Gastrocnemius medialis (tissue), 4 donors: ENCODE data around the gene MAPK8. TPM values are rescaled to one million over a fixed set of nuclear protein-coding genes. Genes with fewer than 3 reads are reported as not detected.

Experiments
- ATAC-seq, 2 donors: fragments of 150-250 bp; one replicate each; pipeline ENCODE4 v1.9.1; 2016
- DNase-seq, 2 donors: peaks; one replicate each; pipeline ENCODE4 v3.0.0-alpha.2; 2019
- H3K27ac ChIP-seq, 4 donors: fragments of 200-600 bp; sonication (generic); 1 replicate in 1 of 4; 2 replicates in 3 of 4; pipeline ENCODE4 v1.5.1; 2016 to 2018; ENCODE audit warnings: mild to moderate bottlenecking in 2 of 4, moderate library complexity in 1 of 4
- H3K27me3 ChIP-seq, 3 donors: fragments of 200-600 bp; sonication (generic) in 2 of 3; 1 replicate in 1 of 3; 2 replicates in 2 of 3; pipeline versions ENCODE4 v1.5.1 to v1.6.0; 2016 to 2019; ENCODE audit warnings: mild to moderate bottlenecking in 1 of 3, moderate library complexity in 1 of 3
- H3K36me3 ChIP-seq, 2 donors: fragments of 200-600 bp; sonication (generic) in 1 of 2; one replicate each; pipeline ENCODE4 v1.5.1; 2017 to 2018
- H3K4me1 ChIP-seq, 2 donors: fragments of 200-600 bp; sonication (generic) in 1 of 2; one replicate each; pipeline ENCODE4 v1.5.1; 2016 to 2017; ENCODE audit warnings: mild to moderate bottlenecking in 2 of 2
- H3K4me3 ChIP-seq, 4 donors: fragments of 200-600 bp; sonication (generic) in 3 of 4; 1 replicate in 1 of 4; 2 replicates in 3 of 4; pipeline ENCODE4 v1.5.1; 2016 to 2019; ENCODE audit warnings: mild to moderate bottlenecking in 2 of 4
- H3K9me3 ChIP-seq, 3 donors: fragments of 200-600 bp; sonication (generic) in 2 of 3; 1 replicate in 1 of 3; 2 replicates in 2 of 3; pipeline ENCODE4 v1.5.1; 2016 to 2019
- POLR2A ChIP-seq, 2 donors: fragments of 450-650 bp; IDR thresholded peaks; one replicate each; pipeline ENCODE4 v1.6.1; 2017; ENCODE audit warnings: antibody characterized with exemption in 2 of 2, mild to moderate bottlenecking in 2 of 2, moderate library complexity in 2 of 2
- in situ Hi-C, 4 donors: fragments of 200-750 bp; cut with MboI; loops; one replicate each; pipeline versions ENCODE4 v1.15.0 to v1.8.0; 2017; ENCODE audit warnings: low sequenced_read_pairs in 4 of 4
- intact Hi-C: fragments of 100-400 bp; cut with DNase I; formaldehyde crosslinking; loops from one replicate; pipeline ENCODE4 v1.15.1; 2023; ENCODE audit warnings: low total_unique reads
- total RNA-seq, 4 donors: library from RNA; depleted of rRNA; stranded (reverse); fragments of >200 nt; gene quantifications; one replicate each; pipeline versions ENCODE4 v1.1.0 to v1.2.3, GENCODE V29; 2016
- TF ChIP-seq, protein P1 (sequence below), 5 experiments: fragments of 450-650 bp in 3 of 5; fragments of 200-600 bp in 2 of 5; sonication (generic) in 2 of 5; IDR thresholded peaks in 4 of 5; conservative IDR thresholded peaks in 1 of 5; 1 replicate in 4 of 5; 2 replicates in 1 of 5; pipeline ENCODE4 v1.5.1; 2016 to 2019; ENCODE audit warnings: antibody characterized with exemption in 5 of 5, mild to moderate bottlenecking in 3 of 5, moderate library complexity in 3 of 5

The MAPK8 gene
- total RNA-seq, 4 donors from 2014 or later = 25.6 to 52.1 (median 35.4) TPM

DNA sequence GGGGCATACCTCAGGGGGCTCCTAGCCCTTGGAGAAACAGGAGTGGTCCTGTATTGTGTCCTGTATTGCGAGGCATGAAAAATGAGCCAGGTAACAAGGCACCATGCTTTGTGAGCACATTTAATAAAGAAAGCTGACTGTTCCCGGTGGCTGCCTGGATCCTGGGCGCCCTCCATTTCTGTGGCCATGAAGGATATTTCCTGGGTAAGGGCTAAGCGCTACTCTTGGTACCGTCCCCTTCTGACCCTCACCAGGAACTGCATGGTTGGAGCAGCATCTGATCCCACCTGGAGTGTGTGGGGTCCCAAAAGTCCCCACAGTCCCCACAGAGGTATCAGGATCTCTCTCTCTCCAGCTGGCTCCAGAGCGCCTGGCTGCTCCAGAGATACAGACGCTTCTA is 139.5 kb downstream of the MAPK8 start:
- in situ Hi-C loops = no loop called here
- ATAC-seq (no peak), DNase-seq (no peak)
- H3K36me3 ChIP-seq = no peaks in the 10 kb centered on the region
- TF ChIP-seq, protein P1, sequence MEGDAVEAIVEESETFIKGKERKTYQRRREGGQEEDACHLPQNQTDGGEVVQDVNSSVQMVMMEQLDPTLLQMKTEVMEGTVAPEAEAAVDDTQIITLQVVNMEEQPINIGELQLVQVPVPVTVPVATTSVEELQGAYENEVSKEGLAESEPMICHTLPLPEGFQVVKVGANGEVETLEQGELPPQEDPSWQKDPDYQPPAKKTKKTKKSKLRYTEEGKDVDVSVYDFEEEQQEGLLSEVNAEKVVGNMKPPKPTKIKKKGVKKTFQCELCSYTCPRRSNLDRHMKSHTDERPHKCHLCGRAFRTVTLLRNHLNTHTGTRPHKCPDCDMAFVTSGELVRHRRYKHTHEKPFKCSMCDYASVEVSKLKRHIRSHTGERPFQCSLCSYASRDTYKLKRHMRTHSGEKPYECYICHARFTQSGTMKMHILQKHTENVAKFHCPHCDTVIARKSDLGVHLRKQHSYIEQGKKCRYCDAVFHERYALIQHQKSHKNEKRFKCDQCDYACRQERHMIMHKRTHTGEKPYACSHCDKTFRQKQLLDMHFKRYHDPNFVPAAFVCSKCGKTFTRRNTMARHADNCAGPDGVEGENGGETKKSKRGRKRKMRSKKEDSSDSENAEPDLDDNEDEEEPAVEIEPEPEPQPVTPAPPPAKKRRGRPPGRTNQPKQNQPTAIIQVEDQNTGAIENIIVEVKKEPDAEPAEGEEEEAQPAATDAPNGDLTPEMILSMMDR (IDR thresholded peaks at IDR 0.05 in 4 of 5, conservative IDR thresholded peaks at IDR 0.05 in 1 of 5) = no peak
- no peak for TF ChIP-seq POLR2A (IDR thresholded peaks at IDR 0.05)
- no peaks in the 10 kb centered on the region for H3K4me1 ChIP-seq
- H3K9me3 ChIP-seq = no peaks in the 10 kb centered on the region
- H3K27me3 ChIP-seq = no peaks in the 10 kb centered on the region
- intact Hi-C loops = no loop called here
- no peak overlapping the region for H3K27ac ChIP-seq
- H3K4me3 ChIP-seq = no peak overlapping the region

DNA sequence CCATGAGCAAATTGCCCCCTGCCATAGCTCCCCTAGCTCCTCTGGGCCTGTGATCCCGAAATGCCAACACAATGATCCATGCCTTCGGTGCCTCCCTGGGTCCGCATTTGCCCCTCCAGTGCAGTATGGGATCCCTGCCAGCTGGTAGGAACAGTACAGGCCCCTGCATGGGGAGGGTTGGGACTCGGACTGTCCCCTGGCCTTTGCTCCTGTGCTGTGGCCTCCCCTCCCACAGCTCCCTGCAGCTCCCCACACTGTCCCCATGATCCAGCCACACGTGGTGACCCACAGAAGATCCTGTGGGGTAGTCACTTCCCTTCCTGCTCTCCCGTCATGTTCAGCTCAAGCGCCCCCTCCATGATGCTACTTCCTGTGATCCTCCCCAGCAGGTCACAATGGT is 140.3 kb downstream of the MAPK8 start:
- H3K27me3 ChIP-seq = no peaks in the 10 kb centered on the region
- H3K27ac ChIP-seq = no peak overlapping the region
- in situ Hi-C loops = no loop called here
- no peaks in the 10 kb centered on the region for H3K36me3 ChIP-seq
- ATAC-seq = no peak
- no peaks in the 10 kb centered on the region for H3K9me3 ChIP-seq
- no peak overlapping the region for H3K4me3 ChIP-seq
- no peak for TF ChIP-seq POLR2A (IDR thresholded peaks at IDR 0.05)
- TF ChIP-seq, protein P1 (IDR thresholded peaks at IDR 0.05 in 4 of 5, conservative IDR thresholded peaks at IDR 0.05 in 1 of 5) = no peak
- intact Hi-C loops = no loop called here
- H3K4me1 ChIP-seq = no peaks in the 10 kb centered on the region
- peak in 1 of 2 donors; percentile 7 for DNase-seq

DNA sequence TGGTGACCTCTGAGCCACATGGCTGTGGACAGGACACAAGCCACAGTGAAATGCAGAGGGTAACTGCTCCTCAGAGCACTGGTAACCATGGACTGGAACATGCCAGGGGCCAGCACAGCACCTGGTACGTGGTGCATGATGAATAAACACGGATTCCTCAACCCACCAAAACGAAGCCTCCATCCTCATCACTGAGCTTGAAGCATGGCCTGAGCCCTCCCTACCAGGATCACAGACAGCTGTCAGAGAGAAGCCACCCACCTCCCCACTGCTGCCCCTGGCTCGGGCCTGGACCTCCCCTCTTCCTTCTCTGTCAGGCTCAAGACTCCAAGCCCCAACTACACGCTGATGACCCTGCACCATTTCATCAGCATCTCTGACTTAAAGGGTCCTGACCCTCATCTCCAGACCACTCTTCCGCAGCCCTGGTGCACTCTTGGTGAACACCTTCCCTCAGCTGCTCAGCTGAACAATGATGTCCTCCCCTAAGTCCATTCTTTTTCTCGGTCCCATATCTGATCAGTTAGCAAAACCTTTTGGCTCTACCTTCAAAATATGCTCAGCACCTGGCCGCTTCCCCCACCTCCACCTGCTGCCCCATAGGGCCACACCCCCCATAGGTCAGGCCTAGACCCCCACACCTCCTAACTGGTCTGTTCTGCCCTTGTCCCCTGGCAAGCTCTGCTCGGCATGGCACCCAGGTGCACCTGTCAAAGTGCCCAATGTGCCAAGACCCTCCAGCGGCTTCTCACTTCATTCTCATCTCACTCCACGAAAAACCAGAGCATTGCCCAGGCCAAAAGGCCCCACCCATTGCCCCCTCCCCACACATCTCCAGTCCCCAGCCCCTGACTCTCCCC is 141.1 kb downstream of the MAPK8 start:
- Histone ChIP-seq H3K4me3 (no peak overlapping the region), H3K27ac (no peak overlapping the region), H3K4me1 (no peaks in the 10 kb centered on the region), H3K36me3 (no peaks in the 10 kb centered on the region), H3K27me3 (no peaks in the 10 kb centered on the region), H3K9me3 (no peaks in the 10 kb centered on the region)
- ATAC-seq = no peak
- no peak for TF ChIP-seq POLR2A (IDR thresholded peaks at IDR 0.05)
- TF ChIP-seq, protein P1 (IDR thresholded peaks at IDR 0.05 in 4 of 5, conservative IDR thresholded peaks at IDR 0.05 in 1 of 5) = no peak
- DNase-seq = peak in 1 of 2 donors; percentile 5
- in situ Hi-C loops (no loop called here), intact Hi-C loops (no loop called here)

DNA sequence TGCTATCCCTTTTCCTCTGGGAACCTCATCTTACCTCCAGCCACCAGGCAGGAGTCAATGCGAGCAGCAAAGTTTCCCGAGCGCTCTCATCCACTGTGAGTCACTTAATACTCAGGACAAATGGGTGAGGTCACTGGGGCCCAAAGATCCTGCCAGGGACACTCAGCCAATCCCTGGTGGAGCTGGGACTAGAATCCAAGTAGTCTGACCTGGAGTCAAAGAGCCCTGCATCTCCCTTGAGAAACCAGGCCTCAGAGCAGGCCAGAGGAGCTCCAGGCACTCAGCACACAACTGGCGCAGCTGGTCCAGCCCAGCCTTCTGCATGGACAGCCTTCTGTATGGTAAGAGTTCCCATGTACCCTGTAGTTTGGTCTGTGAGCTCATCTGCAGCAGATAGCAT is 142.3 kb downstream of the MAPK8 start:
- no peaks in the 10 kb centered on the region for H3K9me3 ChIP-seq
- TF ChIP-seq, protein P1 (IDR thresholded peaks at IDR 0.05 in 4 of 5, conservative IDR thresholded peaks at IDR 0.05 in 1 of 5) = no peak
- no peak for TF ChIP-seq POLR2A (IDR thresholded peaks at IDR 0.05)
- no peaks in the 10 kb centered on the region for H3K27me3 ChIP-seq
- no peak overlapping the region for H3K4me3 ChIP-seq
- in situ Hi-C loops = no loop called here
- no peaks in the 10 kb centered on the region for H3K4me1 ChIP-seq
- H3K36me3 ChIP-seq = no peaks in the 10 kb centered on the region
- no peak overlapping the region for H3K27ac ChIP-seq
- DNase-seq (no peak), ATAC-seq (no peak)
- intact Hi-C loops = no loop called here
